IPS-18c (cell line): ENCODE results near the gene NKX2-4.
A peak's percentile ranks its signal among the peaks of the same experiment; 100 is the strongest.

Source experiments
- H3K4me3 ChIP-seq: 2 replicates; pipeline ENCODE4 v1.7.0; 2013; ENCODE audit warnings: low read depth, mild to moderate bottlenecking, low read length, moderate library complexity; ENCODE audit not compliant: insufficient read depth
- H3K9me3 ChIP-seq: one replicate; pipeline ENCODE4 v1.6.1; 2013; ENCODE audit warnings: mild to moderate bottlenecking, low read length, moderate library complexity; ENCODE audit not compliant: control insufficient read depth, insufficient read depth

The NKX2-4 gene

GRCh38 chr20:21396599-21397340 is 556 bp downstream of the NKX2-4 start:
- H3K4me3 ChIP-seq: peak overlapping the region; percentile 29
- peaks cover 4% of the 10 kb centered on the region for H3K9me3 ChIP-seq

DNA sequence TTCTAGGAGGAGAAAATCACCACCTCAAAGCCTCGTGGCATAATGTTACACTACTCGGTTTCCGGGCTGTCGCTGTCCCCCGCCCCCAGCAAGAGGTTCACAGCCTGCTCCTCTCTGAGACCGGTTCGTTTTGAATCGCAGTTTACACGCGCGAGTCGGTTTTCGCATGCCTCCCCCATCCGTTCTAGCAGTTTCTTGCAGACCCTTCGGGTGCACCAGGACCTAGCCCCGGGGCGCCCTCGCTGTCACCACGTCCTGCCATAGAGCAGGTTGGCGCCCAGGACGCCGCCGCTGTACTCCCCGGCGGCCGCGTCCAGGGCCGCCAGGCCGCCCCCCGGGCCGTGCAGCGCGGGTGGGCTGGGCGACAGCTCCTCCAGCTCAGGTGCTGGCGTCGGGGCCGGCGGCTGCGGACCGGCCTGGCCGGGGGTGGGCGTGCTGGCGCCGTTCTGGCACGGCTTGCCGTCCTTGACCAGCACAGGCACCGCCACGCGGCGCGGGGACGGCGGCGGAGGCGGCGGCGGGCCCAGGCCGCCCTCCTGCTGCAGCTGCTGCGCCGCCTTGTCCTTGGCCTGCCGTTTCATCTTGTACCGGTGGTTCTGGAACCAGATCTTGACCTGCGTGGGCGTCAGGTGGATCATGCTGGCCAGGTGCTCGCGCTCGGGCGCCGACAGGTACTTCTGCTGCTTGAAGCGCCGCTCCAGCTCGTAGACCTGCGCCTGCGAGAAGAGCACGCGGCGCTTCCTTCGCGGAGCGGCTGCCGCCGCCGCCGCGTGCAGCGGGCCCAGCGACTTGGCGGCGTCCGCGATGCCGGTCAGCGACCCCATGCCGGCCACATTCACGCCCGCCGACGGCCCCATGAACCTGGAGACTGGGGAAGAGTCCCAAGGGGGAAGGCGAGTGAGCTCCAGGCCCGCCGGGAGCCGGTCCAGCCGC is 1.4 kb downstream of the NKX2-4 start:
- peak overlapping the region; percentile 29; the same call in 1 of the 2 replicates for H3K4me3 ChIP-seq
- H3K9me3 ChIP-seq: peaks cover 4% of the 10 kb centered on the region

DNA sequence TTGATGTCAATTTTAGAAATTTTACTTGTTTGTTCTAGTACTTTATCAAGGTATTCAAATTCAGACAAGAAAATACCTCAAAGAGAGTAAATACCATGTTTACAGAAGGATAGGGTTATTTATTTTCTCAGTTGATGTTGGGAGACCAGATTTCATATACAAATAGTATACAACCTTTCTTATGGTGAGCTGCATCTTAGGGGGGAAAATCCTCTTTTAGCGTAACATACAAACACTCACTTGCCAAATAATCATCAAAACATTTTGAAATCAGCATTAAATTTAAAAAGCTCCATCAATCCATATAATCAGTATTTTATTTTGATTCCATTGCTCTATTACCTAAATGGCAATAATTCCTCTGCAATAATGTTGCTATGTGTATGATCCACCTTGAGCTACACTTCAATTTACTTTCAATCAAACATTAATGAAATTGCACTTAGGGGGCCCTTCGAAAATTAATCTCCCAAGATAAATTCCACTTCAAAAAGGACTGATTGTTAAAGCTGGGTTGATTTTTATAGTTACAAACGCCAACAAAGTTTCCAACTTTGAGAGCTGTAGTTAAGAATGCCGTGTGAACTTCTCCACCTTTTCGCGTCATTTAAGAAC is 2.2 kb downstream of the NKX2-4 start:
- Histone ChIP-seq H3K9me3 (peaks cover 4% of the 10 kb centered on the region), H3K4me3 (0 out of 2 replicates have a peak overlapping the region, but pooled peaks have one; percentile 11)

GRCh38 chr20:21394551-21394950 is 2.8 kb downstream of the NKX2-4 start:
- Histone ChIP-seq H3K4me3 (no peak overlapping the region), H3K9me3 (peaks cover 4% of the 10 kb centered on the region)

- Histone ChIP-seq H3K4me3 (no peak overlapping the region), H3K9me3 (peaks cover 4% of the 10 kb centered on the region)
Observed at GRCh38 chr20:21393816-21394519, 3.4 kb downstream of the NKX2-4 start.

GRCh38 chr20:21393166-21393565 is 4.2 kb downstream of the NKX2-4 start:
- H3K9me3 ChIP-seq: peaks cover 4% of the 10 kb centered on the region
- H3K4me3 ChIP-seq: no peak overlapping the region

GRCh38 chr20:21391972-21392352 is 5.4 kb downstream of the NKX2-4 start:
- Histone ChIP-seq H3K4me3 (peak overlapping the region; percentile 37; the same call in 1 of the 2 replicates), H3K9me3 (peaks cover 2% of the 10 kb centered on the region)

DNA sequence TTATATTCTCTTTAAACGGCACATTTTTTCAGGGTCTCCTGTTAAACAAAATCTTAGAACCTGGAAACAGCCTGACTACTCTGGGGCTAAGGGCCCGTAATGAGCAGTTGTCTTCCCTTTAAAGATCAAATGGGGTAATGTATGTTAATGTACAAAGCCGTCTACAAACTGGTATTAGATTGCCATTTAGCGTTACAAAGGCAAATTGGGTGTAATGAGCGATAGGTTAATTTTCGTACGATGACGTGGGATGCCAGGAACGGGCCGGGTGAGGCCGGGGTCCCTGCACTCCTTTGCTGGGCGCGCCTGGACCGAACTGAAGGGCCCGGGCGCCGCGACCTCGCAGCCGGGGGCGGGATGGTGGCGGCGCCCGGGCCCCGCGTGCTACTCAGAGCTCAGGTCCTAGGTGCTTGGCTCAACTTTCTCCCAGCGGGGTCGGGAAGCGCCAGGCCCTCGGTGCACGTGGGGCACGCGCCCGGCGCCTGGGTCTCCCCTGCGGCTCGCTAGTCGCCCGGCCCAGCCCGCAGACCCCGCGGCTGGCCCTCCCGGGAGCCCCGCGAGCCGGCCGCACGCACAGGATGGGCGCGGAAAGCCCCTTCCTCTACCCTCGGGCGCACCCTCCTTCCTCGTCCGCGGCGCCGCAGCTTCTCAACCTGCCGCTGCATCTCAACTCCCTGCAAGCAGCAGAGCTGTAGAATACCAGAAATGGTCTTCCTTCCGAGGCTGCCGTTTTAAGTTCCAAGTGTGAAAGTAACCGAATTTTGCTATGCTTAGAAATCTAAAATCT is 5.9 kb downstream of the NKX2-4 start:
- H3K4me3 ChIP-seq: peak overlapping the region; percentile 37
- H3K9me3 ChIP-seq: peaks cover 2% of the 10 kb centered on the region

DNA sequence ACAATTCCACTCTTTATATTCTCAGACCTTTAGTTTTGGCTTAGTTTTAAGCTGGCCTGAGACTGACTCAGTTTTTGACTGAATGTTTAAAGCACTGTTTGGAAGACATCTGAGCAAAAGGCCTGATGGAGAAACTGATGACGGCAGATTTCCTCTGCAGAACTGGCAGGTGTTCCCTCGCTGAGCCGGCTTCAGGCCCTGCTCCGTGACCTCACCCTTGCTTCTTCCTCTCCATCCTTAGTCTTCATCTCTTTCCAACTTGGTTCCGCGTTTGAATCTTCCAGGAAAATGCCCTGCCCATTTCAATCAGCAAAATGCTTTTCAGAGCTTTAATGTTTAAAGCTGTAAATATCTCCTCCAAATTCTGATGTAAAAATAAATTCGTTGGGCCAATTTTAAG is 6.6 kb downstream of the NKX2-4 start:
- Histone ChIP-seq H3K4me3 (no peak overlapping the region), H3K9me3 (peaks cover 2% of the 10 kb centered on the region)

GRCh38 chr20:21389368-21389767 is 8.0 kb downstream of the NKX2-4 start:
- Histone ChIP-seq H3K9me3 (peaks cover 2% of the 10 kb centered on the region), H3K4me3 (no peak overlapping the region)

DNA sequence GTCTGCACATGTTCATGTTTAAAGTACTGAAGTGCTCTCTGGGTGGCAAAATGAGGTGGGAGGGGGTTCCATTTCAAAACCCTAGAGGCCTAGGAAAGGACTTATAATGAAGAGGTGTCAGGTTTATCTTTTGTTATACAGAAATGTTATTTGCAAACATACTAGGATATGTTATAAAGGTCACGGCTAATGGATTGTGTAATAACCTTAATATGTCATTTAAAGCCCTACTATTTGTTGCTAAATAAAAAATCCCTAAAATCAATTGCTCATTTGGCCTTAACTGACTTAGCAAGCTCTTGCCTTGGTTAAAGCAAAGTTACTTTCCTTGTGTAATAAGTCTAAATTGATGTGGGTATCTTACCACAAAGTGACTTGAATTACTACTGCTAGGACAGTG is 8.8 kb downstream of the NKX2-4 start:
- no peak overlapping the region for H3K4me3 ChIP-seq
- H3K9me3 ChIP-seq: peaks cover 2% of the 10 kb centered on the region

- Histone ChIP-seq H3K9me3 (no peaks in the 10 kb centered on the region), H3K4me3 (no peak overlapping the region)
Observed at GRCh38 chr20:21387528-21387927, 9.8 kb downstream of the NKX2-4 start.

DNA sequence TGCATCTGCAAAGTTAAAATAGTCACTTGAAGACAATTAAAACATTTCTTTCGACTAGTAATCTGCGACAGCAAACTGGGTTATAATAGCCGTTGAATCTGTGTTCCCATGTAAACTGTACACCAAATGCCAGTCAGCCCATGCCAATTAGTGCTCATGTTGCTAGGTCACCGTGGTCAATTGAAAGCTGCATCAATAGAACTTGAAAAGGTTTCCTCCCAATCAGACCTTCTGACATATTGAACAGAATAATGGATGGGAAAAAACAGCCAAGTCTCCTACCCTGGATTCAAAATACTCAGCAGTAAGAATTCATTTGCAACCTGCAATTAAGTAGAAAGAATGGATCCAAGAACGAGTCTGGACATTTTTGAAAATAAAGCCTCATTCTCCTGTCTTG is 11.2 kb downstream of the NKX2-4 start:
- no peaks in the 10 kb centered on the region for H3K9me3 ChIP-seq
- H3K4me3 ChIP-seq: no peak overlapping the region

- H3K9me3 ChIP-seq: no peaks in the 10 kb centered on the region
- no peak overlapping the region for H3K4me3 ChIP-seq
Observed at GRCh38 chr20:21384308-21384892, 12.9 kb downstream of the NKX2-4 start.

- Histone ChIP-seq H3K4me3 (no peak overlapping the region), H3K9me3 (no peaks in the 10 kb centered on the region)
Observed at GRCh38 chr20:21381619-21382018, 15.7 kb downstream of the NKX2-4 start.

DNA sequence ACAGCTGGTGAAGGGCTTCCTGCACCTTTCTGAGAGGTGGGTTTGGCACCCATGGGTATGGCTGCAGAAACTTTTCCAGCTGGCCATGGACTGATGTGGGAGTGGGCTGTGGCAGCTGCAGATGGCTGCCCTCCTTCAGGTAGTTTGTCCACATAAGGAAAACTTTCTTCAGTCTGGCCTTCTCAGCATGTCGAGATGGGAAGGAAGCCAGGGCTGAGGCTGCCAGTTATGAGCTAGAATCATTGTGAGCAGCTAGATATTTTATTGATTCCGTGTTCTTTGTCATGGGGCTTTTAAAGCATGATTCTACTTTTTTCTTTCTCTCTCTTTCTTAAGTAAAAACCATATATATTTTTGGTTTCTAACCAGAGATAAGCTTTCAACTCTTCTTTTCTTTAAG is 16.6 kb downstream of the NKX2-4 start:
- H3K9me3 ChIP-seq: no peaks in the 10 kb centered on the region
- no peak overlapping the region for H3K4me3 ChIP-seq
